ENCODE measurements around the gene TOMM40L. TPM values are rescaled to one million over a fixed set of nuclear protein-coding genes. Genes with fewer than 3 reads are reported as not detected.

The TOMM40L gene
- total and polyA plus RNA-seq, 2 donors from 2014 or later, result 12.1 to 29.0 TPM

DNA sequence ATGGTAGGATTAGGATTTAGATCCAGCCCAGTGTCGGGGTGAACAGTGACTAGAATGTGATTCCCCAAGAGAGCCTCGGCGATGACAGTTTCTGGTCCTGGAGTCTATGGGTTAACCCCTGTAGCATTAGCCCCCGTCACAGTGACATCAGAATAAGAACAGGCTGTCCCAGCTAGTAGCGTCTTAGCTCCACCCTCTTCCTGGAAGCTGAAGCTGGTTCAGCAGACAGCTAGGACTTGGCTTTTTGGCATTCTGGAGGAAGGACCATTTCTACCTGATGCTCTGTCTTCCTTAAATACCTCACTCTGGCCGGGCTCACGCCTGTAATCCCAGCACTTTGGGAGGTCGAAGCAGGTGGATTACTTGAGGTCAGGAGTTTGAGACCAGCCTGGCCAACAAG is 18.7 kb upstream of the TOMM40L start:
- peaks cover 0 to 22% (median 18%) of the 10 kb centered on the region in 3 donors for H3K4me1 ChIP-seq (ENCODE audit: control insufficient read depth in 2 of 3, insufficient read depth in 2 of 3, low read depth in 1 of 3, low read length in 3 of 3)
- intact Hi-C loops (cut with DNase I), result no loop called here
- DNase-seq, result peak in 2 of 5 donors; percentile 69 to 86

DNA sequence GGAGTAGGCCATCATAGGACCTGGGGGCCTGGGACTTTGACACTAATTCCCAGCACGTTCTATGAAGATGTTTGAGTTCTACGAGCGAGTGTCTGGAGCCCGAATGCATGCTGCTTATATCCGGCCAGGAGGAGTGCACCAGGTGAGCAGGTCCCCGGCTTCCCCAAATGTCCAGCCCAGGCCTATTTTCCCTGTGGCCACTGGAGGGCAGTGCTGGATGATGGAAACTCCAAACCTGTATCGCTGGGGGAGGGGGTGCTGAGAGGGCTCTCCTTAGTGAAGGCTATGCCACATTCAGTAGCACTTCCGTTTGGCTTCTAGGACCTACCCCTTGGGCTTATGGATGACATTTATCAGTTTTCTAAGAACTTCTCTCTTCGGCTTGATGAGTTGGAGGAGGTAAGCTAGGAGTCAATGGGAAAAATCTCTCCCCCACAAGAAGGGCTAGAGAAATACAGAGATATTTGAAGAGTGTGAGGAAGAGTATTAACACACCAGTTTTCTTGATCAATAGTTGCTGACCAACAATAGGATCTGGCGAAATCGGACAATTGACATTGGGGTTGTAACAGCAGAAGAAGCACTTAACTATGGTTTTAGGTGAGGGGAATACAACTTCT is 16.0 kb upstream of the TOMM40L start:
- Histone ChIP-seq H3K27me3 (ENCODE audit: control insufficient read depth, insufficient read depth, low read length) (no peaks in the 10 kb centered on the region), H3K9ac (ENCODE audit: low read length in 3 of 3) (no peak overlapping the region), H3K4me3 (ENCODE audit: low read length in 3 of 3) (no peak overlapping the region), H3K36me3 (ENCODE audit: control insufficient read depth in 2 of 3, insufficient read depth in 3 of 3, low read length in 3 of 3) (peaks cover 26 to 73% (median 44%) of the 10 kb centered on the region in 3 donors), H3K4me1 (ENCODE audit: control insufficient read depth in 2 of 3, insufficient read depth in 2 of 3, low read depth in 1 of 3, low read length in 3 of 3) (peaks cover 0 to 13% (median 4%) of the 10 kb centered on the region in 3 donors), H3K27ac (ENCODE audit: low read depth in 2 of 2, low read length in 2 of 2) (peak overlapping the region in 1 of 2 donors; percentile 3), H3K9me3 (ENCODE audit: control insufficient read depth in 2 of 3, insufficient read depth in 1 of 3, low read length in 3 of 3) (no peaks in the 10 kb centered on the region)
- peak; percentile 81 to 89 (median 84) for DNase-seq
- FAIRE-seq, result no peak
- TF ChIP-seq, protein P1, sequence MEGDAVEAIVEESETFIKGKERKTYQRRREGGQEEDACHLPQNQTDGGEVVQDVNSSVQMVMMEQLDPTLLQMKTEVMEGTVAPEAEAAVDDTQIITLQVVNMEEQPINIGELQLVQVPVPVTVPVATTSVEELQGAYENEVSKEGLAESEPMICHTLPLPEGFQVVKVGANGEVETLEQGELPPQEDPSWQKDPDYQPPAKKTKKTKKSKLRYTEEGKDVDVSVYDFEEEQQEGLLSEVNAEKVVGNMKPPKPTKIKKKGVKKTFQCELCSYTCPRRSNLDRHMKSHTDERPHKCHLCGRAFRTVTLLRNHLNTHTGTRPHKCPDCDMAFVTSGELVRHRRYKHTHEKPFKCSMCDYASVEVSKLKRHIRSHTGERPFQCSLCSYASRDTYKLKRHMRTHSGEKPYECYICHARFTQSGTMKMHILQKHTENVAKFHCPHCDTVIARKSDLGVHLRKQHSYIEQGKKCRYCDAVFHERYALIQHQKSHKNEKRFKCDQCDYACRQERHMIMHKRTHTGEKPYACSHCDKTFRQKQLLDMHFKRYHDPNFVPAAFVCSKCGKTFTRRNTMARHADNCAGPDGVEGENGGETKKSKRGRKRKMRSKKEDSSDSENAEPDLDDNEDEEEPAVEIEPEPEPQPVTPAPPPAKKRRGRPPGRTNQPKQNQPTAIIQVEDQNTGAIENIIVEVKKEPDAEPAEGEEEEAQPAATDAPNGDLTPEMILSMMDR (IDR thresholded peaks at IDR 0.05; ENCODE audit: borderline replicate concordance, extremely low read depth, insufficient read depth), result peak; percentile 93
- intact Hi-C loops (cut with DNase I), result loop anchor here (10.0 kb wide), 1 partner anchor 165 kb away; no protein-coding TSS in a partner anchor

More for the DNA sequence above, 18.7 kb upstream of the TOMM40L start:
- no peaks in the 10 kb centered on the region for H3K27me3 ChIP-seq (ENCODE audit: control insufficient read depth, insufficient read depth, low read length)
- TF ChIP-seq, protein P1 (IDR thresholded peaks at IDR 0.05; ENCODE audit: borderline replicate concordance, extremely low read depth, insufficient read depth), result no peak
- H3K4me3 ChIP-seq (ENCODE audit: low read length in 3 of 3), result no peak overlapping the region
- FAIRE-seq, result no peak
- no peak overlapping the region for H3K9ac ChIP-seq (ENCODE audit: low read length in 3 of 3)
- peaks cover 16 to 61% (median 26%) of the 10 kb centered on the region in 3 donors for H3K36me3 ChIP-seq (ENCODE audit: control insufficient read depth in 2 of 3, insufficient read depth in 3 of 3, low read length in 3 of 3)
- no peaks in the 10 kb centered on the region for H3K9me3 ChIP-seq (ENCODE audit: control insufficient read depth in 2 of 3, insufficient read depth in 1 of 3, low read length in 3 of 3)
- peak overlapping the region; percentile 59 to 92 for H3K27ac ChIP-seq (ENCODE audit: low read depth in 2 of 2, low read length in 2 of 2)

DNA sequence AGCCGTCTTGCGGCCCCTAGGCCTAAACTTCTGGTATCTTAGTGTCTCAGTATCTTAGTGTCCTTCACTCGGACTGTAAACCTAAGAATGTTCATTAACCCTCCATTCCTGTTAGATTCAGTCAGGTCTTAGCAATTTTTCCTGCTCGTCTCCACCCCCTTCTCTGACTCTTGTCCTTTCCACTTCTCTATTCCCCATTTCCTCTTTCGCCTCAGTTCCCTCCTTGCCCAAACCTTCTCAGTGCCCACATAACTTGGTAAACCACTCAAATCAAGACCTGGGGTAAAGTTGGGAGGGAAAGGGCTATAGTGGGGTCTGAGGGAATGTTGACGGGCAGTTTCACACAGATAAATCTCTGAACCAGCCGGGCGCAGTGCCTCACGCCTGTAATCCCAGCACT is 11.5 kb upstream of the TOMM40L start:
- TF ChIP-seq, protein P1 (IDR thresholded peaks at IDR 0.05; ENCODE audit: borderline replicate concordance, extremely low read depth, insufficient read depth), result no peak
- H3K27ac ChIP-seq (ENCODE audit: low read depth in 2 of 2, low read length in 2 of 2), result no peak overlapping the region
- no peak for FAIRE-seq
- peaks cover 0 to 6% (median 1%) of the 10 kb centered on the region in 3 donors for H3K4me1 ChIP-seq (ENCODE audit: control insufficient read depth in 2 of 3, insufficient read depth in 2 of 3, low read depth in 1 of 3, low read length in 3 of 3)
- intact Hi-C loops (cut with DNase I), result loop anchor here (10.0 kb wide), 1 partner anchor 160 kb away; no protein-coding TSS in a partner anchor
- no peak overlapping the region for H3K4me3 ChIP-seq (ENCODE audit: low read length in 3 of 3)
- no peaks in the 10 kb centered on the region for H3K9me3 ChIP-seq (ENCODE audit: control insufficient read depth in 2 of 3, insufficient read depth in 1 of 3, low read length in 3 of 3)
- H3K27me3 ChIP-seq (ENCODE audit: control insufficient read depth, insufficient read depth, low read length), result no peaks in the 10 kb centered on the region
- H3K9ac ChIP-seq (ENCODE audit: low read length in 3 of 3), result no peak overlapping the region
- DNase-seq, result peak in 1 of 5 donors; percentile 23
- peaks cover 17 to 42% (median 29%) of the 10 kb centered on the region in 3 donors for H3K36me3 ChIP-seq (ENCODE audit: control insufficient read depth in 2 of 3, insufficient read depth in 3 of 3, low read length in 3 of 3)

All from kidney (tissue), 14 donors.